ENCODE data around the gene SPHKAP.
A peak's percentile ranks its signal among the peaks of the same experiment; 100 is the strongest.
"Not testable (repeated sequence)": the region's sequence is repeated elsewhere in the genome, so short reads cannot be mapped to it uniquely, and the experiment has no call there.

SPHKAP gene, protein sequence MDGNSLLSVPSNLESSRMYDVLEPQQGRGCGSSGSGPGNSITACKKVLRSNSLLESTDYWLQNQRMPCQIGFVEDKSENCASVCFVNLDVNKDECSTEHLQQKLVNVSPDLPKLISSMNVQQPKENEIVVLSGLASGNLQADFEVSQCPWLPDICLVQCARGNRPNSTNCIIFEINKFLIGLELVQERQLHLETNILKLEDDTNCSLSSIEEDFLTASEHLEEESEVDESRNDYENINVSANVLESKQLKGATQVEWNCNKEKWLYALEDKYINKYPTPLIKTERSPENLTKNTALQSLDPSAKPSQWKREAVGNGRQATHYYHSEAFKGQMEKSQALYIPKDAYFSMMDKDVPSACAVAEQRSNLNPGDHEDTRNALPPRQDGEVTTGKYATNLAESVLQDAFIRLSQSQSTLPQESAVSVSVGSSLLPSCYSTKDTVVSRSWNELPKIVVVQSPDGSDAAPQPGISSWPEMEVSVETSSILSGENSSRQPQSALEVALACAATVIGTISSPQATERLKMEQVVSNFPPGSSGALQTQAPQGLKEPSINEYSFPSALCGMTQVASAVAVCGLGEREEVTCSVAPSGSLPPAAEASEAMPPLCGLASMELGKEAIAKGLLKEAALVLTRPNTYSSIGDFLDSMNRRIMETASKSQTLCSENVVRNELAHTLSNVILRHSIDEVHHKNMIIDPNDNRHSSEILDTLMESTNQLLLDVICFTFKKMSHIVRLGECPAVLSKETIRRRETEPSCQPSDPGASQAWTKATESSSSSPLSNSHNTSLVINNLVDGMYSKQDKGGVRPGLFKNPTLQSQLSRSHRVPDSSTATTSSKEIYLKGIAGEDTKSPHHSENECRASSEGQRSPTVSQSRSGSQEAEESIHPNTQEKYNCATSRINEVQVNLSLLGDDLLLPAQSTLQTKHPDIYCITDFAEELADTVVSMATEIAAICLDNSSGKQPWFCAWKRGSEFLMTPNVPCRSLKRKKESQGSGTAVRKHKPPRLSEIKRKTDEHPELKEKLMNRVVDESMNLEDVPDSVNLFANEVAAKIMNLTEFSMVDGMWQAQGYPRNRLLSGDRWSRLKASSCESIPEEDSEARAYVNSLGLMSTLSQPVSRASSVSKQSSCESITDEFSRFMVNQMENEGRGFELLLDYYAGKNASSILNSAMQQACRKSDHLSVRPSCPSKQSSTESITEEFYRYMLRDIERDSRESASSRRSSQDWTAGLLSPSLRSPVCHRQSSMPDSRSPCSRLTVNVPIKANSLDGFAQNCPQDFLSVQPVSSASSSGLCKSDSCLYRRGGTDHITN (N-terminal part only)

DNA sequence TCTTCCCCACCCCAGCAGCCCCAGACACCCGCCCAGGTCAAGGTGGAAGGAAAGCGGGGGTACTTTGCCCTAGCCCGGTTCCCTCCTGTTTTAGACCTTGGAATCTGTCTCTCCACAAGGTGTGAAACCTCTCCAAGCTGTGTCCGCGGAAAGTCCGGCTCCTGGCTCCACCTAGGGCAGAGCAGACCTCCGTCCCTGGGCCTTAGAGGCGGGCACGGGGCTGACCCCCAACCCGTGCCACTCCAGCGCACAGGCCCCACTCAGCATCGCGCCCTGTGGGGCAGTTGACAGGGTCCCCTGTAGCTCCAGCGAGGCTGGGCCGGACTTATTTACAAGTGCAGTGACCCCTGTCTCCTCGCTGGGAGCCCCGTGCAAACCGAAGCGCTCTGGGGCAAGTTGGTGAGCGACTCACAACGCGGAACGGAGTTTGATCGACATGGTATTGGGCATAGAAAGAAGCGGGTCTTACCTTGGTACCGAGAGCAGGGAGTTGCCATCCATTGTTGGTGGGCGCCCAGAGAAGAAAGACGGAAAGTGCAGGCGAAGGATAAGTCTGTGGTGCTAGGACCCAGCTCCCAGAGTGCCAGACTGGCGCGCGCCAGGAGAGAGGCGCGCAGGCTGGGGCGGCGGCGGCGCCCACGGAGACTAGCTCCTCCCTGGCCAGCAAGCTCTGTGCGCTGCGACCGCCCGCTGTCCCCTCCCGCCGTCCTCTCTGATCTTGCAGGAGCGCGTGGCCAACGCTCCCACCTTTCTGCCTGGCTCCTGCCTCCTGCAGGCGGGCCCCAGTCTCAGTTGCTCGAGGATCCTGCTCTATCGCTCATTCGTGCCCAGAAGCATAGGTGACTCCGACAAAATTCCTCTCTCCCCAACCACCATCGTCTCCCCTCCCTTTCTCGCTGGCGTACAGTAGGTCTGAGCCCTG lies at the start of gene SPHKAP:
TSS of gene SPHKAP (minus strand) at position 590 of the 922 bp plus-strand sequence. CDS start at position 501, 89 bp downstream.
- TF ChIP-seq, protein P1, sequence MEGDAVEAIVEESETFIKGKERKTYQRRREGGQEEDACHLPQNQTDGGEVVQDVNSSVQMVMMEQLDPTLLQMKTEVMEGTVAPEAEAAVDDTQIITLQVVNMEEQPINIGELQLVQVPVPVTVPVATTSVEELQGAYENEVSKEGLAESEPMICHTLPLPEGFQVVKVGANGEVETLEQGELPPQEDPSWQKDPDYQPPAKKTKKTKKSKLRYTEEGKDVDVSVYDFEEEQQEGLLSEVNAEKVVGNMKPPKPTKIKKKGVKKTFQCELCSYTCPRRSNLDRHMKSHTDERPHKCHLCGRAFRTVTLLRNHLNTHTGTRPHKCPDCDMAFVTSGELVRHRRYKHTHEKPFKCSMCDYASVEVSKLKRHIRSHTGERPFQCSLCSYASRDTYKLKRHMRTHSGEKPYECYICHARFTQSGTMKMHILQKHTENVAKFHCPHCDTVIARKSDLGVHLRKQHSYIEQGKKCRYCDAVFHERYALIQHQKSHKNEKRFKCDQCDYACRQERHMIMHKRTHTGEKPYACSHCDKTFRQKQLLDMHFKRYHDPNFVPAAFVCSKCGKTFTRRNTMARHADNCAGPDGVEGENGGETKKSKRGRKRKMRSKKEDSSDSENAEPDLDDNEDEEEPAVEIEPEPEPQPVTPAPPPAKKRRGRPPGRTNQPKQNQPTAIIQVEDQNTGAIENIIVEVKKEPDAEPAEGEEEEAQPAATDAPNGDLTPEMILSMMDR (IDR thresholded peaks at IDR 0.05; ENCODE audit: low read depth, low read length), result no peak
- DNase-seq, result peak; percentile 11
- Histone ChIP-seq H3K27ac (no peak within 1 kb of the TSS), H3K27me3 (ENCODE audit: insufficient read depth, low read depth, severe bottlenecking) (peaks cover 52% of the 10 kb centered on the region), H3K36me3 (no peaks in the 10 kb centered on the region), H3K4me3 (ENCODE audit: low read depth, low read length) (no peak within 1 kb of the TSS), H3K9me3 (ENCODE audit: severe bottlenecking) (peaks cover 3% of the 10 kb centered on the region)

DNA sequence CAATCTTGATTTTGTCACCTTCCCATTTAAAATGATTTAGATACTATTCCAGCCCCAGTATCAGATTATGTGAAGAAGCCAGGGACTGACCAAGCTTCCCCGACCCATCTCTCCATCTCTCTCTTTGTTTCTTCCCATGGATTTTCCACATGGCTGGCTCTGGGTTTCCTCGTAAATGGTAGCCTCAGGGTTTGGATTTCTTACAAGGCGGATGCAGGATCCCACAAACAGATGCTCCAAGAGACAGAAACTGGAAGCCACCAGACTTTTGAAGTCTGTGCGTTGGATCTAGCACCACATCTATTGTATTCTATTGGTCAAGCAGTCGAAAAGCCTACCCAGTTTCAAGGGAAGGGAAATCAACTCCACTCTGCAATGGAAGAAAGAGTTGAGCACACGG lies 46.0 kb upstream of the SPHKAP start:
- TF ChIP-seq, protein P1 (IDR thresholded peaks at IDR 0.05; ENCODE audit: low read depth, low read length), result no peak
- H3K4me3 ChIP-seq (ENCODE audit: low read depth, low read length), result no peak overlapping the region
- no peak overlapping the region for H3K27ac ChIP-seq
- peaks cover 11% of the 10 kb centered on the region for H3K27me3 ChIP-seq (ENCODE audit: insufficient read depth, low read depth, severe bottlenecking)
- H3K36me3 ChIP-seq, result no peaks in the 10 kb centered on the region
- H3K9me3 ChIP-seq (ENCODE audit: severe bottlenecking), result no peaks in the 10 kb centered on the region
- no peak for DNase-seq

DNA sequence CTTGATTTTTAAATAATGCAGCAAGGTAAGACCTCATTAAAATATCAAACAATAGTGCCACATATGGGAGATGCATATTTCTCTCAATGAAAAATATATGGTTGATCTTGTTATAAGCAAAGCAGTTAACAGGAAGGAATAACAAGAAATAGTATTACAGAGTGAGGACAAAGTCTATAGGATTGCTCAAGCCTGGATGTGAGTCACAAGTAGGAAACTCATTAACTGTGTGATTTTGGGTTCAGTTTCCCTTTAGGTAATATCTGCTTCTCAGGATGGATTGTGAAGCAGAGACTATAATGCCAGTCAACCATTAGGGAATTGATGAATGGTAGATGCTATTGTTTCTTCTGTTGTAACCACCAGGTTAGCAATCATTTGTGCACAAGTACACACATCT lies 42.9 kb upstream of the SPHKAP start:
- H3K9me3 ChIP-seq (ENCODE audit: severe bottlenecking), result no peaks in the 10 kb centered on the region
- no peak overlapping the region for H3K27ac ChIP-seq
- no peak for DNase-seq
- H3K36me3 ChIP-seq, result no peaks in the 10 kb centered on the region
- TF ChIP-seq, protein P1 (IDR thresholded peaks at IDR 0.05; ENCODE audit: low read depth, low read length), result no peak
- H3K4me3 ChIP-seq (ENCODE audit: low read depth, low read length), result no peak overlapping the region
- H3K27me3 ChIP-seq (ENCODE audit: insufficient read depth, low read depth, severe bottlenecking), result peaks cover 11% of the 10 kb centered on the region

DNA sequence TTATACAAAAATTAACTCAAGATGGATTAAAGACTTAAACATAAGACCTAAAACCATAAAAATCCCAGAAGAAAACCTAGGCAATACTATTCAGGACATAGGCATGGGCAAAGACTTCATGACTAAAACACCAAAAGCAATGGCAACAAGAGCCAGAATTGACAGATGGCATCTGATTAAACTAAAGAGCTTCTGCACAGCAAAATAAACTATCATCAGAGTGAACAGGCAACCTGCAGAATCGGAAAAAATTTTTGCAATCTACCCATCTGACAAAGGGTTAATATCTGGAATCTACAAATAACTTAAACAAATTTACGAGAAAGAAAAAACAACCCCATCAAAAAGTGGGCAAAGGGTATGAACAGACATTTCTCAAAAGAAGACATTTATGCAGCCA lies 37.1 kb upstream of the SPHKAP start:
- H3K27ac ChIP-seq; H3K9me3 ChIP-seq (ENCODE audit: severe bottlenecking): not testable (repeated sequence)

DNA sequence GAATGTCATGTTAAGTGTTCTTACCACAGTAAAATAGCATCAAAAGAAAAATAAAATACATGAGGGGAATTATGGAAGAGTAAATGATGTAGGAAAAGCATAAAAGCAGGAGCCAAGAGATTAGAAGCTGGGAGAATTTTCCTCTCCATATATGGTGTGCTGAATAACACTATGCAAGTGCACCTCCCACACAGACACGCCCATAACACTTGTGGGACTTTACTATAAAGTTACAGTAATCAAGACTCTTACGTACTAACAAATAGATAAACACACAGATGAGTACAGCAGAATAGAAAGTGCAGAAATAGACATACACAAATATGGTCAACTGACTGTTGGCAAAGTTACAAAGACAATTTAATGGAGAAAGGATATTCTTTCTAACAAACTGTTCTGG lies 16.0 kb upstream of the SPHKAP start:
- TF ChIP-seq, protein P1 (IDR thresholded peaks at IDR 0.05; ENCODE audit: low read depth, low read length), result no peak
- DNase-seq, result no peak

More for the DNA sequence above, 37.1 kb upstream of the SPHKAP start:
- H3K4me3 ChIP-seq (ENCODE audit: low read depth, low read length); DNase-seq; H3K36me3 ChIP-seq; H3K27me3 ChIP-seq (ENCODE audit: insufficient read depth, low read depth, severe bottlenecking): not testable (repeated sequence)

More for the DNA sequence above, 16.0 kb upstream of the SPHKAP start:
- Histone ChIP-seq H3K27ac (no peak overlapping the region), H3K9me3 (ENCODE audit: severe bottlenecking) (no peaks in the 10 kb centered on the region), H3K4me3 (ENCODE audit: low read depth, low read length) (no peak overlapping the region), H3K36me3 (no peaks in the 10 kb centered on the region), H3K27me3 (ENCODE audit: insufficient read depth, low read depth, severe bottlenecking) (peaks cover 5% of the 10 kb centered on the region)
